ENCODE results near the gene PAX5. TPM values are rescaled to one million over a fixed set of nuclear protein-coding genes. Genes with fewer than 3 reads are reported as not detected.
"Not testable (repeated sequence)": the region's sequence is repeated elsewhere in the genome, so short reads cannot be mapped to it uniquely, and the experiment has no call there.

PAX5 gene
- total RNA-seq: not detected
- long read RNA-seq: 0 reads

DNA sequence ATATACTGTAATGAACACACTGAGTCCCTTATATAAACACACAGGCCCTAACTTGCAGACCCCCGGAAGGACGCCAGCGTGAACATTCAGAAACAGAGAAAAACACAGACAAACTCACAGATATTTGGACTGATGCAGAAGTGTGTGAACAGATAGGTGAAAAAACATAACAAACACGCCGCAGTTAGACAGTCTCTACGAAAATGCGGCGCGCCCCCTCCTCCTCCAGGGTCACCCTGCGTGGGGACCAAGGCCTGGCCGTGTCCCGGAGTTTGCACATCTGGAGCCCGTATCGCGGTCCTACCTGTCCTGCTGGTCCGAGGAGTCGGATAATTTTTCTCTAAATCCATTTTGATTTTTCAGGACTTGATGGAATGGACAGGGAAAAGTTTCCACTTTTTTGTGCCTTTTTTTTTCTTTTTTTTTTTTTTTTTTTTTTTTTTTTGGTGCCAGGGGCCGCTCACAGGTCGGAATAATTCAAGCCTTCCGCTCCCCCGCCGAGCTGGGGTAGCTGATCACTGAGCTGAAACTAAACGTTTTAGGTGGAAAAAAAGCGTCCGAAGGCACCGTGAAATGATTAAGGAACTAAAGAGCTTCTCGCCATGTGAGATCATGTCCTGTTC is at the start of gene PAX5:
Gene PAX5 (minus strand): TSS at position 587 of the 623 bp plus-strand sequence. CDS start 237 bp downstream, at position 350.
- ATAC-seq (ENCODE audit: poor library complexity) (no peak), DNase-seq (no peak)
- intact Hi-C loops (cut with DNase I): no loop called here

DNA sequence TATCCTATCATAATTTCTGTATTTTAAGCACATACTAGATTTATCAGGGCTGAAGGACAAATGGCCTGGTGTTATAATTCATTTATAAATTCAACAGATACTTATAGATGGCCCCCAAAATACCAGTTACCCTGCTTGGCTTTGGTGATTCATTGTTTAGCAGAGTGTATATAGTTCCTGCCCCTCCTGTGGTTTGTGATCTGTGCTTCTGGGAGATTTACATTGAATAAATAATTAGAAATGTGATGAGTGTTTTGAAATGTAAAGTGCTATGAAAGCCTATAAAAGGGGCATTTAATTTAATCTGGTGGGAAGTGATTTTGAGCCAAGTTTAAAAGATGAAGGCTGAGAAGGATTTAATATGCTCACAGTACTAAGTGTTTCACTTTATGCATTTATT is 49.6 kb upstream of the PAX5 start:
- intact Hi-C loops (cut with DNase I): no loop called here
- ATAC-seq (ENCODE audit: poor library complexity): no peak
- DNase-seq: no peak

DNA sequence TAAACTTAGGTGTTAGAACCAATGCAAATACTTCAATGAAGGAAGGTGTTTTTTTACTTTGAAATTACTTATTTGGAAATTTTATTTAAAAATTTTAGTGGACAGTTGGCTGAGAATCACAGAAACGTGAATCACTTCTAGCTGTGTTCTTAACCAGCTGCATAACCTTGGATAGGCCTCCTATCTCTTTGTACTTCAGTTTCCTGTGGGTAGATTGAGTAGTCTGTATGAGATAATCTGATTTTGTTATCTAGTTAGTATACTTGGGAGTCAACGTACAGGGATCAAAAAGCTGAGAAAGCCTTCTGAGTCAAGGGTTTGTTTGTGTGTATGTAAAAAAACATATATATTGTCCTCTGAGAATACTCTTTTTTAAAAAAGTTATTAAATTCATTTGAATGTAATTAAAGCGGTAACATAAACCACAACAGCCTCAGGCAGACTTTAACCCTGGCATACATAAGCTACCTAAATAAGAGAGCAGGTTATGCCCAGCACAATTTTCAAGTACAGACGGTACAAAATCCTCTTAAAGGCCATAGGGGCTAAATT is 48.2 kb upstream of the PAX5 start:
- ATAC-seq (ENCODE audit: poor library complexity) (no peak), DNase-seq (no peak)
- intact Hi-C loops (cut with DNase I): no loop called here

DNA sequence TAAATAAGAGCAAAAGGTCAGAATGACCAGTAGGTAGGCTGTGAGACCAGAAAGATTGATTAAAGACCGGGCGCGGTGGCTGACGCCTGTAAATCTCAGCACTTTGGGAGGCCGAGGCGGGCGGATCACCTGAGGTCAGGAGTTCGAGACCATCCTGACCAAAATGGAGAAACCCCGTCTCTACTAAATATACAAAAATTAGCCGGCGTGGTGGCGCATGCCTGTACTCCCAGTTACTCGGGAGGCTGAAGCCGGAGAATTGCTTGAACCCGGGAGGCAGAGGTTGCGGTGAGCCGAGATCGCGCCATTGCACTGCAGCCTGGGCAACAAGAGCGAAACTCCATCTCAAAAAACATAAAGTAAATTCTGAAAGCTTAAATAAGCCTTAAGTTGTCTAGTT is 47.4 kb upstream of the PAX5 start:
- DNase-seq; intact Hi-C loops (cut with DNase I); ATAC-seq (ENCODE audit: poor library complexity): not testable (repeated sequence)

DNA sequence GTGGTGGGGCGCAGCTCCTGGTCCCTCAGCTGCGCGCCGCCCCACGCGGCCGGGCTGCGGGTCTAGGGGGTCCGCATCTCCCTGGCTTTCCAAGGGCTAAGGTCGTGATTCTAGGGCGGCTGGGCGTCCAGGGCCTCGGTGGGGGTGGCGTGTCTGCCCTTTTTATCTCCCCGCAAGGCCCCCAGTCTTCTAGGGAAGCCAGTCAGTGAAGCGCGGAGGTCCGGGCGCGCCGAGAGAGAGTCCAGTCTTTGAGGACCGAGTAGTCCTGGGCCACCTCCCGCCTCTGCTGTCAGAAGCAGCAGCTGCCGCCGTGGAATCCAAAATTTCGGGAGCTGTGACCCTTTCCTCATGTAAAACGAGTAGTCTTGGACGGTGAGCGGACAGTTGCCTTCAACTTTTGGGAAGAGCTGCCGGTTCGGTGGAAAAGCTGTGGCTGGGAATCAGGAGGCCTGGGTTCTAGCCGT is 46.1 kb upstream of the PAX5 start:
- ATAC-seq (ENCODE audit: poor library complexity) (peak; percentile 60), DNase-seq (peak; percentile 62)
- intact Hi-C loops (cut with DNase I): not testable (repeated sequence)

DNA sequence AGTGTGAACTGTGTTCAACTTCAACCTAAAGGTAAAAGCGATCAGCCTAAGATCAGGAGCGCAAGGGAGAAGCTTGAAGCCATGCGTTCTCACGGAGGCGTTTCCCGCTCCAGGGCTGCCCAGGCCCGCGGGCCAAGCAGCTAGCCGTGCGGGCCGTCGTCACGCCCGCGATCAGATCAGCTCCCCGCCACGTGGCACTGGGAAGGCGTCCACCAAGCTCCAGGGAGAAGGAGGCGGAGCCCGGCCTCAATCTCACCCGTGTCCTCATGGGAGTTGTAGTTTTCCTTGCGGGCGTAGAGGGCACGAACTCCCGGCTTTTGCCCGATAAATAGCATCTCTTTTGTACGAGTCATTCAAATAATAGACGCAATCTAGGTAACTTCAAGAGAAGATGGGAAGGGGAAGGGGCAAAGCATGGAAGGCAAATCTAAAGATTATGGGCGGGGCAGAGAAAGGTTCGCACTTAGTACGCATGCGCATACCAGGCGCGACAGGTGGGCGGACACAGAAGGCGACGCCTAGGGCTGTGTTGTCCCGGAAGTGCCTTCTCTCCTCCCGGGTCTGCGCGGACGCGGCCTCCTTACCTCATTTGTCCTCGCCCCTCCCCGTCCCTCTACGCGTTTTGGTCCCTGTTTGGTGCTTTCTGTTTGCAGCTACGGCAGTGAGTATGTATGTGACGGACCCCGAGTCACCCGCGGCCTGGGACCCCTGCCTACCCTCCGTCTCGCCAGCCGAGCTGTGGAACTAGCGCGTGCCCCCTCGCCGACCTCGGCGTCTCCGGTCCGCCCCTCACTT is 45.5 kb upstream of the PAX5 start:
- intact Hi-C loops (cut with DNase I): no loop called here
- ATAC-seq (ENCODE audit: poor library complexity) (peak; percentile 99), DNase-seq (peak; percentile 95)

DNA sequence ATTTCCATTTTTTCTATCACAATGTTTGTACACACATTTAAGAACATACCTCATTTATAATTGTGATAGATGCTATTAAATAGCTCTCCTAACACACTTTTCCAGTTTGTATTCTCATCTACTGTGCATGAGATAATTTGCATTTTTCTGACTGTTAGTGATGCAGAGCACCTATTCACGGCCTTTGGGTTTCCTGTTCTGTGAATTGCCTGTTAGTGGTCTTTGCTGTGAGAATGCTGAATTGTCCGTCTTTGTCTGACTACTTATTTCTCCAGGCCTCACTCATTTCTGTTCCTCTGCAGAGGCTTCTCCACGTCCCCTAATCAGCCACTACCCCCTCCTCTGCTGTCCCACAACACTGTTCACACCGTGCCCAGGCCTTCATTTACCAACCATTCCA is 40.7 kb upstream of the PAX5 start:
- intact Hi-C loops (cut with DNase I); ATAC-seq (ENCODE audit: poor library complexity); DNase-seq: not testable (repeated sequence)

DNA sequence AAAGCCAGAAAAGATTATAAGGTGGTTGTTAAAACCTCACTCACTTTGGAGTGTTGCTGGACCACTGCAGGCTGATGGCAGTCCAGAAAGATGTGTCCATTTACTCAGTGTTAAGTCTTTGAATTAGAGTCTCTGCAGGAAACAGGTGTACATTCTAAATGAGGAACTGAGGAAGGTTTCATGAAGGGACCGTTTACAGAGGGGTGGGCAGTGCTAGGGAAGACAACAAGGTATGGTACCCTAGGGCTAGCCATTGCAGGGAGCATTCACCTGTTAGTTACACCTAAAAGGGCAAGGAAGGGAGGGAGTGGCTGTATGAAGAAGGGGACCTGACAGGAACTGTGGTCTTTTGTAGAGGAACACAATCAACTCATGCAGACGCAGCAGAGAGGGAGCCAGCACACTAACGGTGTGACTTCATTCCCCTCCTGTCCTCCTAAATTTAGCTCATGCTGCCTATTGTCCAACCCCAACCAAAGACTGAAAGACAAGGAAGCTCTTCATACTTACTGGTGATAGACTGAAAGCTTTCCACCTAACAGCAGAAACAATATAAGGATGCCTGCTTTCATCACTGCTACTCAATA is 32.2 kb upstream of the PAX5 start:
- intact Hi-C loops (cut with DNase I): no loop called here
- no peak for ATAC-seq (ENCODE audit: poor library complexity)
- no peak for DNase-seq

DNA sequence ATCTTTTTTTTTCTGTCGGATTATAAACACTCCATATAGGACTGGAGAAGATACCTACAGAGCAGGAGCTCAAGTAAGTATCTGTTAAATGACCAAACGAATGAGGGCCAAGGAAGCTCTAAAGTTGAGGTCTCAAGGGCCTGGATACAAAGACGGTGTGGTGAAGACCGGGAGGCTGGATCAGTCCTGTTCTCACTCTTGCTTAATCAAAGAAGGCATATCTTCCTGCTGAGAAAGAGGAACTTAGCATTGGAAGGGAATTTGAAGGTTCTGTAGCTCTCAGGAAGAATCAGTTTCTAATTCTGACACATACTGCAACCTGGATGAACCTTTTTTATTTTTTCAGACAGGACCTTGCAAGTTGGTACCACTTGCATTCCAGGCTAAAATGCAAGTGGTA is 28.3 kb upstream of the PAX5 start:
- intact Hi-C loops (cut with DNase I): no loop called here
- DNase-seq: no peak
- no peak for ATAC-seq (ENCODE audit: poor library complexity)

DNA sequence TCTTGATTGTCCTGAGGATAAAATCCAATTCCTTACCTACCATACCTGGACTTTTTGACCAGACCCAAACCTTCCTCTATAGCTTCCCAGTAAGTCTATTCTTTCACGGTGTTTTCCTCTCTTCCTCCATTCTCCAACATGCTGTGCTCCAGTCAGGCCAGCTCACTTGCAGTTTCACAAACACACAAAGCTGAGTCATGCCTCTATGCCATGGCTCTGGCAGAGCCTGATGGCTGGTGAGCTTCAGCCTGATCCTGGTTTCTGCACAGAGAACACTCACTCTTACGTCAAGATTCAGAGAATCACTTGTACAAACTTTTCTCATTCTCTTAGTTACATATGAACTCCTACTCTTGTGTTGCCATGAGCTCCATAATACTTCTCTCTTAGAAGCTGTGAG is 27.7 kb upstream of the PAX5 start:
- intact Hi-C loops (cut with DNase I): no loop called here
- no peak for DNase-seq
- no peak for ATAC-seq (ENCODE audit: poor library complexity)

DNA sequence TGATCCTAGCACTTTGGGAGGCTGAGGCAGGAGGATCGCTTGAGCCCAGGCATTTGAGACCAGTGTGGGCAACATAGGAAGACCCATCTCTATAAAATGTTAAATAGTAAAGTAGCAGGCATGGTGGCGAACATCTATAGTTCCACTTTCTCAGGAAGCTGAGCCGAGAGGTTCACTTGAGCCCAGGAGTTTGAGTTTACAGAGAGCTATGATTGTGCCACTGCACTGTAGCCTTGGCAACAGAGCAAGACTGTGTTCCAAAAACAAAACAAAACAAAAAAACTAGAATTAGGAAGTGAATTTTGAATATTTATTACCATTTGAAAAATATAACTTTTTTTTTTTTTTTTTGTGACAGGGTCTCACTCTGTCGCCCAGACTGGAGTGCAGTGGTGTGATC is 26.8 kb upstream of the PAX5 start:
- intact Hi-C loops (cut with DNase I): no loop called here
- DNase-seq (no peak), ATAC-seq (ENCODE audit: poor library complexity) (no peak)

DNA sequence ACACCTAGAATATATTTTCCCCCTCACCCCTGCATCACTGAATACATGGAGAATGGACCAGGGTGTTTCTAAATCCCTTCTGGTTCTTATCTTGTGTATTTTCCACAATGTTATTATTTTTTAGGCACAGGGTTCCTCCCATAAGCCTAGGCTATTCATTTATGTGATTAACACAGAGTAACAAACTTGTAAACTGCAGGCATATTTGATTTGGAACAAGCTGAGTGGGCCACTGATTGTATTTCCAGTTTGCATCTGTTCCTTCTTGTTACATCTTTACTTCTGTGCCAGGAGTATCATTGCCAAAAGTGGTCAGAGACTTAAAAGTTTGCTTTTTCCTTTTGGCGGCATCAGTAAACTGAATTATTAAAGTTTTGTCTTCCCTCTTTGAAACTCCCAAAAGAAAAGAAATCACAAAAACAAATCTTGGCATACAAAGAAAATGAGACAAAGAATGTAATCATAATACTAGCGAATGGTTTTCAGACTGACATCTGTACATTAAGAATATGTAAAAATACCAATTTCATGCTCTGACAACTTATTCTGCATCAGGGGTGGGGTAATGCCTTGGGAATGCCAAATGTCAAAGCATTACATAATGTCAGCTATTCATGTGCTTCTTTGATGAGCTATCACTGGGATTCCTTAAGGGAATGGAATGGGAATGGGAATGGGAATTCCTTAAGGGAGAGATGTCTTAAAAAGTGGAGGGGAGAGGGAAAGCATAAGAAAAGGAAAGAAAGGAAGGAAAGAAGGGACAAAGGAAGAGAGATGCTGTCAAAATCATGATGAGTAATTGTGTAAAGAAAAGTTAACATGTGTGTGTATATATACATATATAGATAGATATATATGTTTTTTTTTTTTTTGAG is 22.2 kb upstream of the PAX5 start:
- DNase-seq: no peak
- intact Hi-C loops (cut with DNase I): no loop called here
- no peak for ATAC-seq (ENCODE audit: poor library complexity)

DNA sequence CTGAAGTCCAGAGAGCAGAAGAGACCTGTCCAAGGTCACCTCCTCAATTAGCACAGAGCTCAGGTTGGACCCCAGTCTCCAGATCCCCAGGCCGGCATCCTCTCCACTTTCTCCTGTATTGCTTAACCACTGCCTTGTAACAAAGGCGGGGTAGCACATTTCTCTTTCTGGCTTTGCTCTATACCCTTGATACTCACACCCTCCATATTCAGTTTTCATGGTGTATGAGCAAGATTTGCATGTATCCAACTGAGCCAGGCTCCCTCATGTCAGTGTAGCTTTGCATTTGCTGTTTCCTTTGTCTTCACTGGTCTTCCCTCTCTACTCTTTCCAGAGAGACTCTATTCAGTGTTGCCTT is 20.3 kb upstream of the PAX5 start:
- DNase-seq; intact Hi-C loops (cut with DNase I); ATAC-seq (ENCODE audit: poor library complexity): not testable (repeated sequence)

DNA sequence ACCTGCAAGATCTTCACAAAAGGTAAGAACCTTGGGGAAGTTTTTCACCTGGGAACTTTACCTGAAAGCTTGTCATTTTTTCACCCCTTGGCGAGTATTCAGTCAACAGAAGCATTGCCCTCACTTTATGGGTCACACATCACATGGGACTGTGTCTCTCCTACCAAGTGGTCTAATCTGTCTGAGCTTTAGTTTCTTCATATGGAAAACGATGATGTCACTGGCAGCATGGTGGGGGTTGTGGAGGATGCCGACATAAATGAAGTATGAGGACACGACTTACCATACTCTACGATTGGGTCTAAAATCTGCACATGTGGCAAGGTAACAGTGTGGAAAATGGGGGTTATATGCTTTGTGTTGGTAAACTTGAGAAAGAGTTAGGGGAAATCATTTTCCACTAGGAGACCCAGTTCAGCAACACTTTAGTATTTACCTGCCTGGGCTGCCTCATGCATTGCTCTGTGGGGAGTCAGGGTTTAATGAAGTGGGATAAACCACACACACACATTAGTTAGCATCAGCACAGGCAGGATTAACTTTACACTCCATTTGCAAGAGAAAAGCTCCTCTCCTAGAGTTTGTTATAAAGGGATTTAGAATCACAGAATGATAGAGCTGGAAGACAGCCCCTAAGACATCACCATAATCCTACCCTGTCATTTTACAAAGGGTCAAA is 19.8 kb upstream of the PAX5 start:
- no peak for DNase-seq

DNA sequence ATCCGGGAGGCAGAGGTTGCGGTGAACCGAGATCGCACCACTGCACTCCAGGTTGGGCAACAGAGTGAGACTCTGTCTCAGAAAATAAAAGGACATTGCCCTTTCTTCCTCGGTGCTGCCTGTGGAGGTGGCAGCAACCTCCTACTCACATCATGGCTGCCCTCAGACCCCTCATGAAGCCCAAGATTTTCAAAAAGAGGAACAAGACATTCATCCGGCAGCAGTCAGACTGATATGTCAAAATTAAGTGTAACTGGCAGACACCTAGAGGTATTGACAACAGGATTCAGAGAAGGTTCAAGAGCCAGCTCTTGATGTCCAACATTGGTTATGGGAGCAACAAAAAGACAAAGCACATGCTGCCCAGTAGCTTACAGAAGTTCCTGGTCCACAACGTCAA is 12.6 kb upstream of the PAX5 start:
- DNase-seq (no peak), ATAC-seq (ENCODE audit: poor library complexity) (no peak)
- intact Hi-C loops (cut with DNase I): no loop called here

More for the DNA sequence above, 19.8 kb upstream of the PAX5 start:
- ATAC-seq (ENCODE audit: poor library complexity): no peak
- intact Hi-C loops (cut with DNase I): no loop called here

DNA sequence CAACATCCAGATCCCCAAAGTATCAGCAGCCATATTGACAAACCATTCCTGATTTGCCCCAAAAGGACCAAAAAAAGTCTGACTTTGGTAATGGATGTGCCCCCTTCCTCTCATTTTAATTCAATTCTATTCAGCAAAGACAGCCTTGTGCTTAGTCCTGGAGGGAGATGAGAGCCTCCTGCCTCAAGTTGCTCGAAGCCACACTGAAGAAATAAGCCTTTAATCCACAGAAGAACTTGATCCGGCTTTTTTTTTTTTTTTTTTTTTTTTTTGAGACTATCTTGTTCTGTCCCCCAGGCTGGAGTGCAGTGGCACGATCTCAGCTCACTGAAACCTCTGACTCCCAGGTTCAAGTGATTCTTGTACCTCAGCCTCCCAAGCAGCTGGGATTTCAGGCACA is 8.4 kb upstream of the PAX5 start:
- DNase-seq (no peak), ATAC-seq (ENCODE audit: poor library complexity) (no peak)
- intact Hi-C loops (cut with DNase I): no loop called here

DNA sequence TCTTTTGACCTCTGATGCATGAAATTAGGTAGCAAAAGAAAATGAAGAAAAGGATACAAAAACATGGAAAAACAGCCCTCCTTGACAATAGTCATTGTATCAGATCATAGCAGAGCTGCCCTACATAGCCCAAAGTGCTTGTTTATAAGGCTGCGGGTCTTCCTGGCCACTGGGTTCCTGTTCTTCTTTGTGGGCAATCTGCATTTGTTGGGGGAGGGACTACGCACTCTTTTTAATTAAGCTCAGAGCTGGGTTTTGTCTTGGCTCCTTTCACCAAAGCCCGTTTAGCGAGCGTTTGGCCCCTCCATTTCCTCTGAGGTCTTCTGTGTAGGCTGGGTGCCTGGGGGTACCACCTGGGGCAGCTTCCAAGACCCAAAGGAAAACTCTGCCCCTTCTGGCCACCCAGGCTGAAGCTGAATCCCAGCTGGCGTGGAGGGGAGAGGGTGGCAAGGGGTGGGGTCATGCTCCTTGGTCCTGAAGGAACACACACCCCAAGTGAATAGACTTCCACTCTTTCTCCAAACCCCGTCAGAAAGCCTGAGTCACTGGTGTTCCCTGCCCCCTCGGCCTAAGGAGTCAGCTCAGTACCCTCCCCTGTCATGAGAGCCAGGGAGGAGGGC is 6.5 kb upstream of the PAX5 start:
- ATAC-seq (ENCODE audit: poor library complexity): no peak
- intact Hi-C loops (cut with DNase I): no loop called here
- no peak for DNase-seq

DNA sequence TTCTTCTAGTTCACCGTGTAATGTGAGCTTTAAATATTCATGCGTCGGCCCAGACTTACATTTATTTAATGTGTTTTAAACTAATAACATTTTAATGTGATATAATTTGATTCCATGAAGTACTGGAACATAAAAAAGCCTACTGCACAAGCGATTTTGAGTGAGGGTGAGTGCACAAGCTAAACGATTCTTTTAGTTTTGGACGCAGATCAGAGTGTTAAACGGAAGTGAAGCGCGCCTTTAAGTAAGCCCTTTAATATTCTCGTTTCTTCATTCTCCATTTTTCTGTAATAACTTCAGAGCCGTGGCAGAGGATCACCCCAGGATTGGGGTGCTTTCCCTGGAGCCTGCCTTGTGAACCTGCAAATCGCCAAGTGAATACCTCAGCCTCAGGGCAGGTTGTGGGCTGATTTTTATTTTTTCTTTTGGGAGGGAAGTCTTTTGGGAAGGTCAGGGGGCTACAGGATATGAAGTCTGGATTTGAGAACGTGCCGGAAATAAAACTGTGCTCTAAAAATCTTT is 4.9 kb upstream of the PAX5 start:
- ATAC-seq (ENCODE audit: poor library complexity): no peak
- intact Hi-C loops (cut with DNase I): no loop called here
- DNase-seq: no peak

Data from Right ventricle myocardium superior (tissue), 1 donor.